ENCODE results near the gene KSR1. TPM values are rescaled to one million over a fixed set of nuclear protein-coding genes. Genes with fewer than 3 reads are reported as not detected.

The KSR1 gene
- total RNA-seq, 1 experiment from 2014 or later, result 41.7 TPM

DNA sequence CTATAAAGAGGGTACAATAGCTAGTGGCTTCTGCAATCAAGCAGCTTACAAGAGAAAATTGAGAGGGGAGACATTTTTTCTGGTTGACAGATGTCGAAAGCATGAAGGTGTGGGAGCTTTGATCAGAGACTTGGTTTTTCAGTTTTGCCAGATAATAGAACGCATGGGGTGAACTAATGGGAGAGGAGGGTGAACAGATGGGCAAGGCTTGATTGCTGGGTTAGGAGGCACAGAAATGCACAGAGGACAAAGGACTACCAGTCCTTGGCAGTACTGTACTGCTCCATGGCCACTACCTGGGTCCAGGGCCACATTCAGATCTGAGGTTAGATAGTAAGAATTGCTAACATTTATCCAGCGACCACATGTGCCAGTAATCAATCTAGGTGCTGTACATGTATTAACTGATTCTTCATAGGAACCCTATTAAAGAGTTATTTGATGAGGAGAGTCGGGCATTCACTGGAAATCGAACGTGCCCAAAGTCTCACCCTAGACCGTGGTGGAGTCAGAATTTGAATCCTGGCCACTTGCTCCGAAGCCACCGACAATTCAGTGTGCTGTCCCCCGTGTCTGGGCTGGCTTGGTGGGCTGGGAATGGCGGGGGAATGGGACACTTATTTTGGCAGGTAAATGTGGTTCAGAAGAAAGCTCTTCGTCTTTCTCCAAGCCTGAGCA is 873 bp upstream of the KSR1 start:
- POLR2A ChIA-PET (ENCODE audit: low non-redundant PET), result interaction anchor here (0.6 to 1.0 kb wide), 2 partner anchors 13 to 166 kb away, joined by 3 read pairs; no protein-coding TSS in a partner anchor
- Histone ChIP-seq H3K9me3 (ENCODE audit: low read depth, low read length, poor library complexity, severe bottlenecking) (no peaks in the 10 kb centered on the region), H3K27ac (ENCODE audit: low read depth, low read length, poor library complexity, severe bottlenecking) (peak overlapping the region; percentile 64), H3K4me3 (ENCODE audit: low read depth, low read length, poor library complexity, severe bottlenecking) (peak overlapping the region; percentile 91), H3K36me3 (ENCODE audit: insufficient read depth, low read length, poor library complexity, severe bottlenecking) (no peaks in the 10 kb centered on the region), H3K27me3 (replicated peaks; ENCODE audit: insufficient read depth, low read depth, low read length, poor library complexity) (no peaks in the 10 kb centered on the region), H3K4me1 (ENCODE audit: insufficient read depth, low read length, poor library complexity, severe bottlenecking) (peaks cover 19% of the 10 kb centered on the region)
- BruUV-seq (replicated peaks), result no TSS peak
- DNase-seq (ENCODE audit: low spot score), result no peak
- intact Hi-C loops (cut with micrococcal nuclease; ENCODE audit: unreplicated experiment), result loop anchor here (5.0 kb wide), 3 partner anchors 72 to 218 kb away; no protein-coding TSS in a partner anchor
- CTCF ChIA-PET, result interaction anchor here (1.2 to 1.3 kb wide), 2 partner anchors 105 to 145 kb away, joined by 3 to 13 read pairs; no protein-coding TSS in a partner anchor
- TF ChIP-seq, protein P1, sequence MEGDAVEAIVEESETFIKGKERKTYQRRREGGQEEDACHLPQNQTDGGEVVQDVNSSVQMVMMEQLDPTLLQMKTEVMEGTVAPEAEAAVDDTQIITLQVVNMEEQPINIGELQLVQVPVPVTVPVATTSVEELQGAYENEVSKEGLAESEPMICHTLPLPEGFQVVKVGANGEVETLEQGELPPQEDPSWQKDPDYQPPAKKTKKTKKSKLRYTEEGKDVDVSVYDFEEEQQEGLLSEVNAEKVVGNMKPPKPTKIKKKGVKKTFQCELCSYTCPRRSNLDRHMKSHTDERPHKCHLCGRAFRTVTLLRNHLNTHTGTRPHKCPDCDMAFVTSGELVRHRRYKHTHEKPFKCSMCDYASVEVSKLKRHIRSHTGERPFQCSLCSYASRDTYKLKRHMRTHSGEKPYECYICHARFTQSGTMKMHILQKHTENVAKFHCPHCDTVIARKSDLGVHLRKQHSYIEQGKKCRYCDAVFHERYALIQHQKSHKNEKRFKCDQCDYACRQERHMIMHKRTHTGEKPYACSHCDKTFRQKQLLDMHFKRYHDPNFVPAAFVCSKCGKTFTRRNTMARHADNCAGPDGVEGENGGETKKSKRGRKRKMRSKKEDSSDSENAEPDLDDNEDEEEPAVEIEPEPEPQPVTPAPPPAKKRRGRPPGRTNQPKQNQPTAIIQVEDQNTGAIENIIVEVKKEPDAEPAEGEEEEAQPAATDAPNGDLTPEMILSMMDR (conservative IDR thresholded peaks at IDR 0.05; ENCODE audit: low read depth, low read length), result no peak
- no peak for TF ChIP-seq EZH2 (IDR thresholded peaks at IDR 0.05; ENCODE audit: borderline replicate concordance, low read depth, low read length, poor library complexity, severe bottlenecking)

DNA sequence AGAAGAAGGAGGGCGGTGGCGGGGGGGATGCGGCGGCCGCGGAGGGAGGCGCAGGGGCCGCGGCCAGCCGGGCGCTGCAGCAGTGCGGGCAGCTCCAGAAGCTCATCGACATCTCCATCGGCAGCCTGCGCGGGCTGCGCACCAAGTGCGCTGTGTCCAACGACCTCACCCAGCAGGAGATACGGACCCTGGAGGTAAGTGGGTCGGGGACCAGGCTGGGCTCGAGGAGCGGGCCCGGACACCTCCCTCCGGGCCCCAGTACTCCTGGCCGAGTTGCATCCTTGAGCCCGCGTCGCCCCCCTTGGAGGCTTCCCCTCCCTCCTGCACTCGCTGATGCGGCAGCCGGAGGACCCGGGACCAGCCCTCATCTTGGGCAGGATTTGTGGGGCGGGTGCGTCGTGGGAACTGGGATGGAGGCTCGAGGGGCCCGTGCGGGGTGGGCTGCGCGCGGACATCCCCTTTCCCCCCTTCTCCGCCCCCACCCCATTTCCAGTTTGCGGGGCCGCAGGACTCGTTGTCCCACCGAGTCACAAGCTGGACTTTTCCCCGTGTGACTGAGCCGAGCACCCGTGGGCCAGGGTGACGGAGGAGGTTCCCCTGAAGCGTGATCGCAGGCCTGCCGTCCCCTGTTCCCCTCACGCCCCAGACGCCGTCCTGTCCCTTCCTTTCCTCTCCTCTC is 572 bp downstream of the KSR1 start:
- no peak for DNase-seq (ENCODE audit: low spot score)
- no TSS peak for BruUV-seq (replicated peaks)
- no peaks in the 10 kb centered on the region for H3K27me3 ChIP-seq (replicated peaks; ENCODE audit: insufficient read depth, low read depth, low read length, poor library complexity)
- peak overlapping the region; percentile 64 for H3K27ac ChIP-seq (ENCODE audit: low read depth, low read length, poor library complexity, severe bottlenecking)
- no peaks in the 10 kb centered on the region for H3K9me3 ChIP-seq (ENCODE audit: low read depth, low read length, poor library complexity, severe bottlenecking)
- H3K36me3 ChIP-seq (ENCODE audit: insufficient read depth, low read length, poor library complexity, severe bottlenecking), result no peaks in the 10 kb centered on the region
- intact Hi-C loops (cut with micrococcal nuclease; ENCODE audit: unreplicated experiment), result loop anchor here (1.0 to 5.0 kb wide), 4 partner anchors 70 to 220 kb away; no protein-coding TSS in a partner anchor
- ChIA-PET CTCF (interaction anchor here (0.7 to 1.3 kb wide), 3 partner anchors 121 to 250 kb away, joined by 3 to 13 read pairs (median 5); no protein-coding TSS in a partner anchor), POLR2A (ENCODE audit: low non-redundant PET) (no interaction called here)
- peaks cover 19% of the 10 kb centered on the region for H3K4me1 ChIP-seq (ENCODE audit: insufficient read depth, low read length, poor library complexity, severe bottlenecking)
- peak overlapping the region; percentile 91 for H3K4me3 ChIP-seq (ENCODE audit: low read depth, low read length, poor library complexity, severe bottlenecking)
- TF ChIP-seq EZH2 (IDR thresholded peaks at IDR 0.05; ENCODE audit: borderline replicate concordance, low read depth, low read length, poor library complexity, severe bottlenecking), result no peak
- TF ChIP-seq, protein P1 (conservative IDR thresholded peaks at IDR 0.05; ENCODE audit: low read depth, low read length), result no peak

DNA sequence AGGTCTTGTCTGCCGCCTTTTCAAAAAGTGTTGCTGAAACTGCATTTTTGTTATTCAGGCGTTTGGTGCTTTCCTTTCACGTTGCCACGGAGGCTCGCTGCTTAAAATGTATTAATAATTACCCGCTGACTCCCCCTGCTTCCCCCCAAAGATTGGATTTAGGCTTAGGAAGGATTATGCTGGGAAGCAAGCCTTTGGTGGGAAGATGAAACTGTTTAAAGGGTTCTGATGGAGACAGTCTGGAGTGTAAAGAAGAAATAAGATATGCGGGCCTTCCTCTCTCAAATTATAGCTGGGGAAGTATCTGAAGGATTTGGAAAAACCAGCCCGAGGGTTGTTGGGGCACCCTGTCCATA is 1.1 kb downstream of the KSR1 start:
- DNase-seq (ENCODE audit: low spot score), result no peak
- Histone ChIP-seq H3K27ac (ENCODE audit: low read depth, low read length, poor library complexity, severe bottlenecking) (no peak overlapping the region), H3K27me3 (replicated peaks; ENCODE audit: insufficient read depth, low read depth, low read length, poor library complexity) (no peaks in the 10 kb centered on the region), H3K9me3 (ENCODE audit: low read depth, low read length, poor library complexity, severe bottlenecking) (no peaks in the 10 kb centered on the region), H3K36me3 (ENCODE audit: insufficient read depth, low read length, poor library complexity, severe bottlenecking) (no peaks in the 10 kb centered on the region), H3K4me3 (ENCODE audit: low read depth, low read length, poor library complexity, severe bottlenecking) (peak overlapping the region; percentile 91), H3K4me1 (ENCODE audit: insufficient read depth, low read length, poor library complexity, severe bottlenecking) (peaks cover 19% of the 10 kb centered on the region)
- CTCF ChIA-PET, result no interaction called here
- BruUV-seq (replicated peaks), result no TSS peak
- TF ChIP-seq, protein P1 (conservative IDR thresholded peaks at IDR 0.05; ENCODE audit: low read depth, low read length), result no peak
- no peak for TF ChIP-seq EZH2 (IDR thresholded peaks at IDR 0.05; ENCODE audit: borderline replicate concordance, low read depth, low read length, poor library complexity, severe bottlenecking)
- intact Hi-C loops (cut with micrococcal nuclease; ENCODE audit: unreplicated experiment), result loop anchor here (5.0 kb wide), 3 partner anchors 70 to 220 kb away; no protein-coding TSS in a partner anchor
- POLR2A ChIA-PET (ENCODE audit: low non-redundant PET), result no interaction called here
